H9 (cell line): ENCODE data around the gene IRF7. TPM values are rescaled to one million over a fixed set of nuclear protein-coding genes. Genes with fewer than 3 reads are reported as not detected.

Experiments used
- DNase-seq: peaks from one replicate; pipeline ENCODE4 v3.0.0-alpha.2; 2017
- H2AFZ ChIP-seq: one replicate; pipeline ENCODE4 v1.6.1; 2013; ENCODE audit warnings: mild to moderate bottlenecking, low read length, control low read depth, moderate library complexity
- H2AK5ac ChIP-seq: 2 replicates; pipeline ENCODE4 v1.6.1; 2013; ENCODE audit warnings: low read length, control low read depth, mixed read lengths; ENCODE audit not compliant: insufficient read length
- H2BK120ac ChIP-seq: one replicate; pipeline ENCODE4 v1.6.1; 2013; ENCODE audit warnings: low read depth, mild to moderate bottlenecking, low read length, control low read depth, inconsistent platforms; ENCODE audit not compliant: poor library complexity, severe bottlenecking
- H2BK12ac ChIP-seq: 2 replicates; pipeline ENCODE4 v1.6.1; 2013; ENCODE audit warnings: low read length, control low read depth, mixed read lengths, low read depth; ENCODE audit not compliant: insufficient read length
- H2BK15ac ChIP-seq: 2 replicates; pipeline ENCODE4 v1.6.1; 2013; ENCODE audit warnings: low read depth, low read length, control low read depth
- H2BK20ac ChIP-seq: one replicate; pipeline ENCODE4 v1.6.1; 2013; ENCODE audit warnings: low read depth, mild to moderate bottlenecking, low read length, control low read depth, inconsistent platforms; ENCODE audit not compliant: poor library complexity, severe bottlenecking
- H2BK5ac ChIP-seq: 2 replicates; pipeline ENCODE4 v1.6.1; 2013; ENCODE audit warnings: low read length, control low read depth, mixed read lengths; ENCODE audit not compliant: insufficient read length
- H3K14ac ChIP-seq: 2 replicates; pipeline ENCODE4 v1.6.1; 2013; ENCODE audit warnings: low read length, control low read depth; ENCODE audit not compliant: insufficient read depth
- H3K18ac ChIP-seq: 2 replicates; pipeline ENCODE4 v1.6.1; 2013; ENCODE audit warnings: low read depth, mild to moderate bottlenecking, mixed read lengths, low read length, control low read depth; ENCODE audit not compliant: insufficient read length
- H3K23ac ChIP-seq: 2 replicates; pipeline ENCODE4 v1.6.1; 2013; ENCODE audit warnings: low read length, control low read depth, mixed read lengths, low read depth; ENCODE audit not compliant: insufficient read length
- H3K23me2 ChIP-seq: 2 replicates; pipeline ENCODE4 v1.6.1; 2013; ENCODE audit warnings: low read depth, mild to moderate bottlenecking, mixed read lengths, low read length, control low read depth; ENCODE audit not compliant: insufficient read length, poor library complexity, severe bottlenecking
- H3K27ac ChIP-seq: 2 replicates; pipeline ENCODE4 v1.5.1; 2013; ENCODE audit warnings: low read length, control low read depth, mixed read lengths, low read depth; ENCODE audit not compliant: insufficient read length
- H3K27me3 ChIP-seq: 2 replicates; pipeline ENCODE4 v1.6.1; 2013; ENCODE audit warnings: low read length, control low read depth, inconsistent platforms; ENCODE audit not compliant: insufficient read depth
- H3K4ac ChIP-seq: 2 replicates; pipeline ENCODE4 v1.6.1; 2013; ENCODE audit warnings: low read depth, mild to moderate bottlenecking, control low read depth, inconsistent platforms, low read length, moderate library complexity
- H3K4me1 ChIP-seq: 2 replicates; pipeline ENCODE4 v1.6.1; 2013; ENCODE audit warnings: low read length, control low read depth, inconsistent platforms; ENCODE audit not compliant: insufficient read depth
- H3K4me2 ChIP-seq: 2 replicates; pipeline ENCODE4 v1.6.1; 2013; ENCODE audit warnings: low read length, control low read depth, mixed read lengths; ENCODE audit not compliant: insufficient read length, insufficient read depth
- H3K56ac ChIP-seq: 2 replicates; pipeline ENCODE4 v1.6.1; 2013; ENCODE audit warnings: low read depth, mild to moderate bottlenecking, mixed read lengths, low read length, control low read depth; ENCODE audit not compliant: insufficient read length
- H3K79me1 ChIP-seq: 2 replicates; pipeline ENCODE4 v1.6.1; 2013; ENCODE audit warnings: low read depth, mild to moderate bottlenecking, moderate library complexity, low read length, control low read depth, inconsistent platforms; ENCODE audit not compliant: insufficient read depth, poor library complexity, severe bottlenecking
- H3K79me2 ChIP-seq: 2 replicates; pipeline ENCODE4 v1.6.1; 2013; ENCODE audit warnings: low read length, control low read depth, inconsistent platforms; ENCODE audit not compliant: insufficient read depth
- H3K9ac ChIP-seq: 2 replicates; pipeline ENCODE4 v1.6.1; 2013; ENCODE audit warnings: low read length, control low read depth, mixed read lengths; ENCODE audit not compliant: insufficient read length; ENCODE audit errors: extremely low read depth
- H3K9me3 ChIP-seq: one replicate; pipeline ENCODE4 v1.6.1; 2013; ENCODE audit warnings: low read depth, low read length, inconsistent platforms; ENCODE audit not compliant: control insufficient read depth
- H3T11ph ChIP-seq: one replicate; pipeline ENCODE4 v1.6.1; 2013; ENCODE audit warnings: mild to moderate bottlenecking, low read length, control low read depth, inconsistent platforms
- H4K20me1 ChIP-seq: one replicate; pipeline ENCODE4 v1.6.1; 2013; ENCODE audit not compliant: control insufficient read depth, insufficient read length, insufficient read depth
- H4K5ac ChIP-seq: 2 replicates; pipeline ENCODE4 v1.6.1; 2013; ENCODE audit warnings: low read depth, mild to moderate bottlenecking, mixed read lengths, low read length, control low read depth; ENCODE audit not compliant: insufficient read length
- H4K8ac ChIP-seq: replicated peaks from 2 replicates; pipeline ENCODE4 v1.6.1; 2013; ENCODE audit warnings: low read length, control low read depth, mixed read lengths, low read depth; ENCODE audit not compliant: insufficient read length
- H4K91ac ChIP-seq: 2 replicates; pipeline ENCODE4 v1.6.1; 2013; ENCODE audit warnings: low read depth, mild to moderate bottlenecking, moderate library complexity, mixed read lengths, low read length, control low read depth; ENCODE audit not compliant: insufficient read length
- H3K27ac Mint-ChIP-seq, 3 experiments: 2 replicates in 2 of 3; 3 replicates in 1 of 3; pipeline ENCODE4 v1.8.0; 2020 to 2021; ENCODE audit warnings: mixed read lengths in 3 of 3, mild to moderate bottlenecking in 1 of 3, moderate library complexity in 1 of 3
- H3K27me3 Mint-ChIP-seq: 2 replicates; pipeline ENCODE4 v1.8.0; 2021; ENCODE audit warnings: low read depth, mild to moderate bottlenecking, moderate library complexity, mixed read lengths
- H3K36me3 Mint-ChIP-seq, 3 experiments: 2 replicates in 2 of 3; 3 replicates in 1 of 3; pipeline ENCODE4 v1.8.0; 2020 to 2021; ENCODE audit warnings: low read depth in 3 of 3, mixed read lengths in 3 of 3; ENCODE audit not compliant: insufficient read depth in 1 of 3
- H3K4me1 Mint-ChIP-seq, 2 experiments: 2 replicates each; pipeline ENCODE4 v1.8.0; 2020; ENCODE audit warnings: mixed read lengths in 2 of 2
- H3K4me3 Mint-ChIP-seq, 2 experiments: 2 replicates in 1 of 2; 3 replicates in 1 of 2; pipeline ENCODE4 v1.8.0; 2020 to 2021; ENCODE audit warnings: mild to moderate bottlenecking in 2 of 2, mixed read lengths in 2 of 2, moderate library complexity in 1 of 2
- H3K9me3 Mint-ChIP-seq, 2 experiments: 2 replicates in 1 of 2; 3 replicates in 1 of 2; pipeline ENCODE4 v1.8.0; 2020; ENCODE audit warnings: mild to moderate bottlenecking in 2 of 2, mixed read lengths in 2 of 2, moderate library complexity in 1 of 2
- WGBS: extraction: QIAGEN DNeasy Blood & Tissue Kit; methylation state at CpG from one replicate; pipeline ENCODE4 v1.1.7; 2013; ENCODE audit warnings: missing lambda C conversion rate, low lambda C conversion rate, mixed read lengths; ENCODE audit not compliant: insufficient read length; ENCODE audit errors: extremely low coverage; 5-methylcytosine and 5-hydroxymethylcytosine counted together
- total RNA-seq: library from RNA; stranded (reverse); gene quantifications from 2 replicates; pipeline ENCODE4 v1.2.1, GENCODE V29; 2021
- TF ChIP-seq, protein P1 (sequence below): fragments of 200-600 bp; sonication (generic); conservative IDR thresholded peaks from 3 replicates; pipeline ENCODE4 v1.8.0; 2021; ENCODE audit warnings: antibody characterized with exemption, mild to moderate bottlenecking

IRF7 gene
- total RNA-seq, 1 experiment from 2014 or later, result 9.8 TPM

DNA sequence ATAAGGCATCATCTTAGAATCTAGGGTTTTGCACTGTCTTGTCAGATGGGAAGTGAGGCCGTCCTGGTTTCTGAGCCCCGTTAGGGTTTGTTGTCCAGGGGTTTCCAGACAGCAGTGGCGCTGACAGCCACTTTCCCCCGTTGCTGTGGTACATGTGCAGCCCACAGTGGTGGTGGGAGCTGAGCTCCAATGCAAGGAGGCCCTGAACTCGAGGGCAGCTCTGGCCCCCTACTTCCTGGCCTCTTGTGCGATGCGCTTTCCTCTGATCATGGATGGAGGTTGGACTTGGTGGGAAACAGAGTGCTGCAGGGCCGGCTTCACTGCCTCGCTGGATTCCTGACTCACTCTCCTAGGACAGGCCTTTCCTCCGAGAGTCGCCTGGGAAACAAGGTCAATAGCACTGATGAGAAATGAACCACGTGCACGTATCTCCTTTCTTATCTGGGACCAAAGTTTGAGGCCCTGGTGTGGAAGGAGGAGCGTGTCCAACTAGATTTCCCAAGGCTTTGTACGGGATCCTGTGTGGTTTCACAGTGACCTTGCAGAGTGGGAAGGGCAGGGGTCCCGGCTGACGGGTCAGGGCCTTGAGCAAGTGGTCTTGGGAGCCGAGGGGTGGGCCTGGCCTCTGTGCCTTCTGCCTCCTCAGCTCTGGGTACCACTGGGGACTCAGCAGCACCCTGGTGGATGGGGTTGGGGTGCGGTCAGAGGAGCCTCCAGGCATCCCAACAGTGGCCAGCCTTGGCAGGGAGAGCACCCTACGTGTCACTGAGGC is 35.7 kb downstream of the IRF7 start:
- peaks cover 3% of the 10 kb centered on the region for H3K27me3 Mint-ChIP-seq
- H2BK5ac ChIP-seq, result no peak overlapping the region
- H2AK5ac ChIP-seq, result no peak overlapping the region
- no peak for DNase-seq
- H3K27ac ChIP-seq, result no peak overlapping the region
- no peak overlapping the region for H3K14ac ChIP-seq
- H3K4me3 Mint-ChIP-seq, result no peak overlapping the region
- TF ChIP-seq, protein P1, sequence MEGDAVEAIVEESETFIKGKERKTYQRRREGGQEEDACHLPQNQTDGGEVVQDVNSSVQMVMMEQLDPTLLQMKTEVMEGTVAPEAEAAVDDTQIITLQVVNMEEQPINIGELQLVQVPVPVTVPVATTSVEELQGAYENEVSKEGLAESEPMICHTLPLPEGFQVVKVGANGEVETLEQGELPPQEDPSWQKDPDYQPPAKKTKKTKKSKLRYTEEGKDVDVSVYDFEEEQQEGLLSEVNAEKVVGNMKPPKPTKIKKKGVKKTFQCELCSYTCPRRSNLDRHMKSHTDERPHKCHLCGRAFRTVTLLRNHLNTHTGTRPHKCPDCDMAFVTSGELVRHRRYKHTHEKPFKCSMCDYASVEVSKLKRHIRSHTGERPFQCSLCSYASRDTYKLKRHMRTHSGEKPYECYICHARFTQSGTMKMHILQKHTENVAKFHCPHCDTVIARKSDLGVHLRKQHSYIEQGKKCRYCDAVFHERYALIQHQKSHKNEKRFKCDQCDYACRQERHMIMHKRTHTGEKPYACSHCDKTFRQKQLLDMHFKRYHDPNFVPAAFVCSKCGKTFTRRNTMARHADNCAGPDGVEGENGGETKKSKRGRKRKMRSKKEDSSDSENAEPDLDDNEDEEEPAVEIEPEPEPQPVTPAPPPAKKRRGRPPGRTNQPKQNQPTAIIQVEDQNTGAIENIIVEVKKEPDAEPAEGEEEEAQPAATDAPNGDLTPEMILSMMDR, result no peak
- H3K4me1 Mint-ChIP-seq, result peaks cover 12 to 18% of the 10 kb centered on the region in 2 experiments
- H3K79me2 ChIP-seq, result peaks cover 42% of the 10 kb centered on the region; the same call in 1 of the 2 replicates
- no peak overlapping the region for H3K18ac ChIP-seq
- no peak overlapping the region for H2BK15ac ChIP-seq
- H3T11ph ChIP-seq, result no peak overlapping the region
- no peaks in the 10 kb centered on the region; the same call in 1 of the 2 replicates for H3K27me3 ChIP-seq
- no peak overlapping the region for H2AFZ ChIP-seq
- no peaks in the 10 kb centered on the region for H3K9me3 ChIP-seq
- H4K91ac ChIP-seq, result no peak overlapping the region
- no peak overlapping the region for H2BK120ac ChIP-seq
- H3K4ac ChIP-seq, result no peak overlapping the region
- peak overlapping the region in 1 of 3 experiments; percentile 34; a peak in 1 of 7 replicates for H3K27ac Mint-ChIP-seq
- peaks cover 14% of the 10 kb centered on the region for H3K79me1 ChIP-seq
- H4K20me1 ChIP-seq, result peaks cover 3% of the 10 kb centered on the region
- H3K23ac ChIP-seq, result no peak overlapping the region
- H4K5ac ChIP-seq, result no peak overlapping the region
- peaks cover 10% of the 10 kb centered on the region for H3K23me2 ChIP-seq
- H4K8ac ChIP-seq, result no peak overlapping the region
- no peak overlapping the region for H3K56ac ChIP-seq
- H3K9ac ChIP-seq, result no peak overlapping the region
- no peaks in the 10 kb centered on the region for H3K9me3 Mint-ChIP-seq
- no CpG with 5 or more reads among the region's 20 CpGs for WGBS
- no peak overlapping the region for H2BK12ac ChIP-seq
- no peak overlapping the region for H2BK20ac ChIP-seq
- H3K36me3 Mint-ChIP-seq, result peaks cover 13 to 39% (median 33%) of the 10 kb centered on the region in 3 experiments; a peak in 6 of 7 replicates
- no peaks in the 10 kb centered on the region for H3K4me1 ChIP-seq
- H3K4me2 ChIP-seq, result no peak overlapping the region
